ENCODE measurements around the gene MICAL3.
"Not testable (repeated sequence)": the region's sequence is repeated elsewhere in the genome, so short reads cannot be mapped to it uniquely, and the experiment has no call there.

Gene MICAL3

DNA sequence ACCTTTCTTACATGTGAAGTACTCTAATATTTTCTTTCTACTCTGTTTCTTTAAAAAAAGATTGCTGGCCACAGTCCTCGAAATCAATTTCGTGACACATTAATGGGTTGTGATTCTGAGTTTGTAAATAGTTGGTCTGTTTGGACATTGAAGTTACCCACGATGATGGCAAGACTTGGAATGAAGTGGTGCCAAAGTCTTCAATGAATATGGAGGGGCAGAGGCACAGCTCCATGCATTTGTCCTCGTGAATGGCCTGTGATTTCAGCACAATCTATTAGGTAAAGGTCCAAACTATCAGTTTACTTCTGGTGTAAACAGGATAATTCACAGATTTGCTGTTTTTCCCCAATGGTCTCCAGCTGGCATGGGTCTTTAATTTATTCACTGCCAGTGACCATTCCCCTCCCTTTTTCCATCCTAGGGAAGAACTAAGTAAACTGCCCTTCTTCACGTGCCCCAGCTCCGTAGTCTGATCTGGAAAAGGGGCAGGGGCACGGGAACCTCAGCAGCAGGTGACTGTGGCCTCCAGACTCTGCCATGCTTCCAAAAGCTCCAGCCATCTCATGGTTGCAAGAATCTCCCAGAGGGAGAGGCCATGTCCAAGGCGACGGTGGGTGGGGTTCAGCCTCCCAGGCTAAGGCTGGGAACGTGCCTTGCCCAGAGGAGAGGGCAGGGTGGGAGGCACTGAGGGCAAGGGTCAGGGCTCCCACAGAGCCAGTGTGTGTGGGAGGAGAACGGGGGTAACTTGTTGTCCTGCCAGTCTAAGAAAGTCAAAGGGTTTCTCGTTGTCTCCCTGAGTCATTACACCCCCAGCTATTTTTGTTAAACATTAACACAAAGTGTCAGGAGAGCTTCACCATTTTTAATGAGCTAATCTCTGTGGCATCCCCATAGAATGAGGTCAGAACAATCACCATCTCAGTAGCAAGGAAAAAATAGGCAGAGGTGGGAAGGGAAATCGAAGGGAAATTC lies 36.6 kb upstream of the MICAL3 start:
- DNase-seq (ENCODE audit: low spot score), result no peak

DNA sequence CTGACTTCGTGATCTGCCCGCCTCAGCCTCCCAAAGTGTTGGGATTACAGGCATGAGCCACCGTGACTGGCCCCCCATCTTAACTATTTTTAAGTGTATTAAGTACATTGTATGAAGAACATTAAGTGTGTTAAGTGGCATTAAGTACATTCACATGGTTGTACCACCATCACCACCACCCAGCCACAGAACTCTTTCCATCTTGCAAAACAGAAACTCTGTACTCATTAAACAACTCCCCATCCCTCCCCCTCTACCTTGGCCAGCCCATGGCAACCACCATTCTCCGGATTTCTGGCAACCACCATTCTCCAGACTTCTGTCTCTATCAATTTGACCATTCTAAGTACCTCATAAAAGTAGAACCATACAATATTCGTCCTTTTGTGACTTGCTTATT lies 35.6 kb upstream of the MICAL3 start:
- no peak for DNase-seq (ENCODE audit: low spot score)

DNA sequence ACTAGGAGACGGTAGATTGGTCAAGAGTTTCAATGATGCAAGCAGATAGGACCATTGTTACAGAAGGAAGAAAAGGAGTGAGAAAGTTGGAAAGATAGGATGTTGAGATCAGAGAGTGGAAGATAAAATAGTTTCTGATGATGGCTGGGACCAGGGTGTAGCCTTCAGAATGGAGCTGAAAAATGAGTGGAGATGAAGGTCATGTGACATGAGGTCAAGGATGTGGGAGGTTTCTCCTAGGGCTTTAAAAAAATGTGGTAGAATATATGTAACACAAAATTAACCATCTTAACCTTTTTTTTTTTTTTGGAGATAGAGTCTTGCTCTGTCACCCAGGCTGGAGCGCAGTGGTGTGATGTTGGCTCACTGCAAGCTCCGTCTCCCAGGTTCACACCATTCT lies 35.1 kb upstream of the MICAL3 start:
- DNase-seq (ENCODE audit: low spot score), result no peak

DNA sequence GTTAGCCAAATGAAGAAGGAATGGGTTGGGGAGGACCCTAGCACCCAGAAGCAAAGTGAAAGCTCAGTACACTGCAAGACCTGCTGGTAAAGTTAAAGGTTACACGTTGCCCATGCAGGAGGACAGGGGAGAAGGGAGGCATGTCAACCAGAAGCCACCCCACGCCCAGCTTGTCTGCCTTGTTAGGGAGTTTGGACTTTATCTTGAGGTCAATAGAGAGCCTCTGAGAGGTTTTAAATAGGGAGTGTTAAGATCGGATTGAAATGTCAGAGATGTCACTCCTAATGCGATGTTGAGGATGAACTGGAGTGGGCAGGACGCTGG lies 34.7 kb upstream of the MICAL3 start:
- no peak for DNase-seq (ENCODE audit: low spot score)

DNA sequence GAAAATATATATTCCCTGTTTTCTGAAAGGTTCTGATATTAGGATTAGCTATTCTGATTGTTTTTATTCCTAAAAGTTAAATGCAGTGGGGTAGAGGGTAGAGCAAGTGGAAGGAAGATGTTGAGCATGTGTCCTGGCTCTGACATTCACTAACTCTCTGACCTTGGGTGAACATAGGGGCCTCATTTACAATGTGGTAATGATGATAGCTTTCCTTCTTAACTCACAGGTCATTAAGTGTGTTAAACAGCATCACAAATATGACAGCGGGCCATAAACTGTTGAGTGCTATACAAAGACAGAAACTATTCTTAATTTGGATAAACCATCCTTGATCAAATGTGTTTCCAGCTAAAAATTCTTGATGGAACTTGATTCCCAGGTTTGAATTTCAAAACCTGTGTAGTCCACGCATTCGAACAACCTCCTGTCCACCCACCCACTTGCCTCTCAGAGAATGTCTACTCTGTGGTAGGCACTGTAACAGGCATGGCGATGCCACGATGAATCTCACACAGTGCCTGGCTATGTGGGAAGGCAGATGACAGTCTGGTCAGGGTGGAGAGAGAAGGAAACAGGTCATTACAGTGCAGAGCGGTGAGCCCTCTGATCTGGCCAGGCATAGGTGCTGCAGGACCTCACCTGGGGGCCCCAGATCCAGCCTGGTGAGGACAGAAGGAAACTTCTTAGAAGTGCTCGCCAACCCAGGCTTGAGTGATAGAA lies 34.2 kb upstream of the MICAL3 start:
- DNase-seq (ENCODE audit: low spot score), result no peak

DNA sequence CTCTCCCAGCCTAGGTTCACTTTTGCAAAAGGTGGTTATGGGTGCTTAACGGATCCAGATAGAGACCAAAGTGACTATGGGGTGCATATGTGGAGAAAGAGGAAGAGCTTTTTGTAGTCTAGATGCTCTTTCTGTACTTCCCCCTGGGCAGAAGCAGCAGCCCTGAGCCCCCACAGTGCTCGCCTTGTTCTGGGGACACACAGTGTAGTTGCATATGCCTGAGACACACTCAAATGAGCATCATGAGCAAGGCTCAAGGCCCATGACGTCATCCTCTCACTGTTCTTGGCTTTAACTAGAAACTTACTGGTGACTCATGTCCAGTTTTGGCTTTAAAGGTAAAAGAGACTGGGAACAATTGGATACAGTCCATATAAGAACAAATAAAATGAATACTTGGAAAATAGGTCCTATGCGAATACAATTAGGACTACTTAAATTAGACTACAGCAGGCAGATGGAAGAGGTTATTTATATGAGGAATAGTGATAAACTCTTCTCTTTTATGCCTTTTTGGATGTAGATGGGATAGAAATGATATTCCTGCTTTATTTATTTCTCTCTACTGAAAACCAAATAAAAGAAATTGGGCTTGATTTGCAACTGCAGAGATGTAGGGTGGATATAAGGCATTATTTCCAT lies 33.3 kb upstream of the MICAL3 start:
- DNase-seq (ENCODE audit: low spot score), result no peak

DNA sequence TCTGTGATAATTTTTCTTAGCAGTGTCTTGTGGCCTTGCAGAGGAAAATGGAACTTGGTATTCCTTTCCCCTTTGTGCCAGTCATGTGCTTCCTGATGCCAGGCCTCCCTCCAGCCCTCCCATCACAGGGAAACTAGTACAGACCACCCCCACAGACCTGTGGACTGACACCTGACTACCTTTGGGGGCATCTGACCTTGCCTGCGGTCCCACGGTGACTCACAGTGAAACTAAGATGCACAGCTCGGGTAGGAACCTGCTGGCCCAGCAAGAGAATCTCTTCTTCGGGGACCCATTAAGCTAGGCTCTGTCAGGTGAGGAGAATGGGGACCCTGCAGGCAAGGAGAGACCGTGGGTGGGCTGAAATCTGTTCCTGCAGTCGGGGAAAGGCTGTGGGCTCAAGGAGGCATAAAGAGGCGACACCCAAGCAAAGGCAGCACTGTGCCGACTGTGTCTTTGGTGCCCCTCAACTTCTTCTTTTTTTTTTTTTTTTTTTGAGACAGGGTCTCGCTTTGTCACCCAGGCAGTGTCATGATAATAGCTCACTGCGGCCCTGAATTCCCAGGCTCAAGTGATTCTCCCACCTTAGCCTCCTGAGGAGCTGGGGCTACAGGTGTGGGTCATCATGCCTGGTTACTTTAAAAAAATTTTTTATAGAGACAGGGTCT lies 32.6 kb upstream of the MICAL3 start:
- no peak for DNase-seq (ENCODE audit: low spot score)

DNA sequence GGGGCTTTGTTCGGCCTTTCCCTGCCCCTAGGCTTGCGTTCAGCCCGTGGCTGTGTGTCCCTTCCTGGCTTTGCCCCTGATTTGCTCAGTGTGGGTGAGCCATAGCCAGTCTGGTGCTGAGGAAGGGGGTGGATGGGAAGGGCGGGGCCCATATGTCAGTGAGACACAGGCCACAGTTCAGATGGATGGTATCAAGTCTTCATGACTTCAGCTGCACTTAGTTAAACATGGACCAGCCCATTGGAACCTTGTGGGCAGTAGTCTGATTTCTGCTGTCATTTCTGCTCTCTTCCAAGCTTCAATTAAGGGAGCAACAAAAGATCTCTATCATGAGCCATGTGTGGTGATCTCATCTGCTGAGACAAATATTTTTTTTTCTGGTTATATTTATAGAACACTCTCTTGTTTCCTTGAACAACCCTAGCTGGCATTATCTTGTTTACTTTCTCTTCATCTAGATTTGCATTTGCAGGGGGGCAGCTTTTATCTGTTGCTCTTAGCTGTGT lies 31.9 kb upstream of the MICAL3 start:
- DNase-seq (ENCODE audit: low spot score), result no peak

DNA sequence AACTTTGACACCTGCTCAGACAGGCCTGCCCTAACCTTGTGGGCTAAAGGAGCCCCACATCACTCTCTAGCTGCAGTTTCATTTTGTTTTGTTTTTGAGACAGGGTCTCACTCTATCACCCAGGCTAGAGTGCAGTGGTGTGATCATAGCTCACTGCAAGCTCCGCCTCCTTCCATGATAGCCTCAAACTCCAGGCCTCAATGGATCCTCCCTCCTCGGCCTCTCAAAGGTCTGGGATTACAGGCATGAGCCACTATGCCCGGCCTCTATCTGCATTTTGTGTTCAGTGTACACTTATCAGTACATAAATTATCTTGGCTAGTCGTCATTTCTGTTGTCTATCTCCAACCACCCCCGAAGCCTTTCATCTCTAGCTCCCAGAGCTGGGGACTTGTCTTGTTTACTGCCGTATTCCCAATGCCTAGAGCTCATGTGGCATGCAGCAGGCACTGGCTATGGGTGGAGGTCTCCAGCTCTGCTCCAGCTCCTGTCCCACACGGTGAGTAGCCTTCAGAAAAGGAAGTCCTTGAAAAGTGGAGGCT lies 31.3 kb upstream of the MICAL3 start:
- no peak for DNase-seq (ENCODE audit: low spot score)

DNA sequence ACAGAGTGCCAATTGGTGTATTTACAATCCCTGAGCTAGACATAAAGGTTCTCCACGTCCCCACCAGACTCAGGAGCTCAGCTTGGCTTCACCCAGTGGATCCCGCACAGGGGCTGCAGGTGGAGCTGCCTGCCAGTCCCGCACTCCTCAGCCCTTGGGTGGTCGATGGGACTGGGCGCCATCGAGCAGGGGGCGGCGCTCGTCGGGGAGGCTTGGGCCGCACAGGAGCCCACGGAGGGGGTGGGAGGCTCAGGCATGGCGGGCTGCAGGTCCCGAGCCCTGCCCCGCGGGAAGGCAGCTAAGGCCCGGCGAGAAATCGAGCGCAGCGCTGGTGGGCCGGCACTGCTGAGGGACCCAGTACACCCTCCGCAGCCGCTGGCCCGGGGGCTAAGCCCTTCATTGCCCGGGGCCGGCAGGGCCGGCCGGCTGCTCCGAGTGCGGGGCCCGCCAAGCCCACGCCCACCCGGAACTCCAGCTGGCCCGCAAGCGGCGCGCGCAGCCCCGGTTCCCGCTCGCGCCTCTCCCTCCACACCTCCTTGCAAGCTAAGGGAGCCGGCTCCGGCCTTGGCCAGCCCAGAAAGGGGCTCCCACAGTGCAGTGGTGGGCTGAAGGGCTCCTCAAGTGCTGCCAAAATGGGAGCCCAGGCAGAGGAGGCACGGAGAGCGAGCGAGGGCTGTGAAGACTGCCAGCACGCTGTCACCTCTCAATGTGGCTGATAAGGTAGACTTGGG lies 29.0 kb upstream of the MICAL3 start:
- DNase-seq (ENCODE audit: low spot score), result not testable (repeated sequence)

DNA sequence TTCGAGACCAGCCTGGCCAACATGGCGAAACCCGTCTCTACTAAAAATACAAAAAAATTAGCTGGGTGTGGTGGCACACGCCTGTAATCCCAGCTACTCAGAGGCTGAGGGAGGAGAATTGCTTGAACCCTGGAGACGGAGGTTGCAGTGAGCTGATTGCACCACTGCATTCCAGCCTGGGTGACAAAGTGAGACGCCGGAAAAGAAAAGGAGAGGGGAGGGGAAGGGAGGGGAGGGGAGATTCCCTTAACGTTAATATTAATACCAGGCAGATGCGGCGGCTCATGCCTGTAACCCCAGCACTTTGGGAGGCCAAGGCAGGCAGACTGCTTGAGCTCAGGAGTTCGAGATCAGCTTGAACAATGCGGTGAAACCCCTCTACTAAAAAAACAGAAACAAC lies 26.8 kb upstream of the MICAL3 start:
- not testable (repeated sequence) for DNase-seq (ENCODE audit: low spot score)

DNA sequence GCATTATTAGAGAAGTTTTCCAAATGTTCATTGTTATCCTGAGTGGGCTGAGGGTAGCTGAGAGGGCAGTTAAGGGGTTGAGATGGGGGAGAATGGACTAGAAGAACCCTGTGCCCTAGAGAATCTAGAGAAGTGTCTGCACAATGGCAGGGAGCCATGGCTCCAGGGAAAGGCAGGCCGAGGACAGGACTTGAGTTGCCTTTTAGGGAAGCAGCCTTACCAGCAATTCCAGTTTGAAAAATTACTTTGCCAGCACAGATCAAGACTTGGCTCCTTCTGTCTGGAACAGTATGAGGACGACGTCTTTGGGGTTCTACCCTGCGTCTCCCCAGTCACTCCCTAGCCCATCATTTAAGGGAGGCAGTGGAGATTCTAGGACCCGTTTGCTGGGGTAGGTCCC lies 25.7 kb upstream of the MICAL3 start:
- no peak for DNase-seq (ENCODE audit: low spot score)

DNA sequence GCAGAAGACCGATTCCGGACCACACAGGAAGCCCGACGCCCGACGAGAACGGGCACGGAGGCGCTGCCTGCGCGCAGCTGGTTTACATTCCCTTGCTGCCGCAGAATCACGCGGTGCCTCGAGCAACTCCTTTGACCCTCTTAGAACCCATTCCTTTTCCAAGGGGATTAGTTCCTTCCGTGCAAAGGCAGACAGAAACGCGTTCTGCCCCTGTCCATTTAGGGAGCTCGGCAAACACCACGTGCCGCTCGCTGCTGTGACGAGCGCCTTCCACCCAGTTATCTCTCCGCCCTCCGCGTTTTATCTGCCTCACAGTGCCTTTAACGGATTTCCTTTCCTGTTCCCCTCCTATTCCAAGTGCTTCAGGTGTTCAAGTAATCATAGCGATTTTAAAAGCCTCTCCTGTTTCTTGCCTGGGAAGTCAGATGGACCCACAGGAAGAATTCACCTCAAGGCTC lies 24.1 kb upstream of the MICAL3 start:
- DNase-seq (ENCODE audit: low spot score), result no peak

DNA sequence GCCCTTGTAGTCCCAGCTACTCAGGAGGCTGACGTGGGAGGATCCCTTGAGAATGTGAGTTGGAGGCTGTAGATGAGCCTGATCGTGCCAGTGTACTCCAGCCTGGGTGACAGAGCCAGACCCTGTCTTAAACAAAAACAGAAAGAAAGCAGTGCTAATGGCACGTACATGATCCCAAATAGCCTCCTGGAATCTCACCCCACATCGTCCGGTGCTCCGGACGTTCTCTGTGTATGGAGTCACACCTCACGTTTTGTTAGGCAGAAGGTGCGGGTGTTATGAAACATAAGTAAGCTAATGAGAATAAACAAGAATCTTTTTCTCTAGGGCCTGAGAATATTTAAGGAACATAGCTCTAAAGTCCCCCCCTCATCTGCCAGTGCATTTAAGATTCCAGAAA lies 23.7 kb upstream of the MICAL3 start:
- DNase-seq (ENCODE audit: low spot score), result no peak

DNA sequence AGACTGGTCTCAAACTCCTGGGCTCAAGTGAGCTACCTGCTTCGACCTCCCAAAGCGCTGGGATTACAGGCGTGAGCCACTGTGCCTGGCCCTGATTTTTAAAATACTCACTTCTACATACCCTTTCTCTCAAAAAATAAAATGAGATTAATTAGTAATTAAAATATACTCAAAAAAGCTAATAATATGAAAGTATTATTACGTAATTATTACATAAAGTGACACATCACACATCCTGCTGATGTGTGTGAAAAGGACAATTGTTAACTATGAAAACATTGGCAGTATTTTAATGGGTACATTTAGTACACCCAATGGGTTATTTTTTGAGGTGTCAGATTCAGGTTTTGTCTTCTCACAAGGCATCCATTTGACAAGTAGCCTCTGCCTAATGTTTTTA lies 21.4 kb upstream of the MICAL3 start:
- DNase-seq (ENCODE audit: low spot score), result no peak

DNA sequence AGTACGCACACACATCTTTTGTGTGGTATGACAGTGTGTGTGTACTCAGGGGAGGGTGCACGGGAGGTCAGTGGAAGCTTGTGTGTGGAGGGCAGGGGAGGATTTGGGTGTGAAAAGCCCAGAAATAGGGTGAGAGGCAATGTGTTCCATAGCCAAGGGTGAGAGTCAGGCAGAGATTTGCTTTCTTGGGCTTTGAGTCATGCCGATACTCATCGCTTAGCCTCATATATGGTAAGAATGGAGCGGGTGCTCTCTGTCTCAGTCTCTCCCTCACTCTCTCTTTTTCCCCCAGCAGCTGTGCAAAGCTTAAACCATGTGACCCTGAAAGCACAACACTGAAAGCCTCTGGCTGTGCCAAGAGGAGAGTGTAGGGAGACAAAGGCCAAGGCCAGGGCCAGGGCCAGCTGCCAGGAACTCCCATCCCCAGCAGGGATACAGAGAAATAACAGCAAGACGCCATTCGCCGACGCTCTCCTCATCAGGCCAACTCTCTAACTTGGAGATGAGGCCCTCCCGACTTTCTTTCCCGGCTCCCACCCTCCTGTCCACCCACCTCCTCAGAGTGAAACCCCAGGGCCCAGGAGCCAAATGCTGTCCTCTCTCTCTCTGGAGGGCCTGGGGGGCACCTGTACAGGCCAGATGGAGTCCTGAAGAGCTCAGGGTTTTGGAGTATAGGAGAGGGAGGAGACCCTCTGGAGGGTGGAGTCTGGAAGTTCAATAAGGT lies 20.3 kb upstream of the MICAL3 start:
- DNase-seq (ENCODE audit: low spot score), result no peak

DNA sequence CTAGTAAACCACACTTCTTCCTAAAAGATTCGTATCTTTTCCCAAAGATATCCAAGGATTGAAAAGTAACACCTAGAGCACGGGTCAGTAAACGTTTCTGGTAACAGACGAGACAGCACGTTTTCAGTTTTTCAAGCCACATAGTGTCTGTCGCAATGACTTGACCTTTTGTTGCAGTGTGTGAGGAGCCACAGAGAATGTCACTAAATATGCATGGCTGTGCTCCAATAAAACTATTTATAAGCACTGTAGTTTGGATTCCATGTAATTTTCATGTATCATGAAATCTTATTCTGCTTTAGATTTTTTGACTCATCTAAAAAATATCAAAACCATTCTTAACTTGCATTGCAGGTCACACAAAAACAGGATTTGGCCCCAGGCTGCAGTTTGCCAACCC lies 18.3 kb upstream of the MICAL3 start:
- no peak for DNase-seq (ENCODE audit: low spot score)

DNA sequence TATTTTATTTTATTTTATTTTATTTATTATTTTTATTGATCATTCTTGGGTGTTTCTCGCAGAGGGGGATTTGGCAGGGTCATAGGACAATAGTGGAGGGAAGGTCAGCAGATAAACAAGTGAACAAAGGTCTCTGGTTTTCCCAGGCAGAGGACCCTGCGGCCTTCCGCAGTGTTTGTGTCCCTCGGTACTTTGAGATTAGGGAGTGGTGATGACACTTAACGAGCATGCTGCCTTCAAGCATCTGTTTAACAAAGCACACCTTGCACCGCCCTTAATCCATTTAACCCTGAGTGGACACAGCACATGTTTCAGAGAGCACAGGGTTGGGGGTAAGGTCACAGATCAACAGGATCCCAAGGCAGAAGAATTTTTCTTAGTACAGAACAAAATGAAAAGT lies 16.5 kb upstream of the MICAL3 start:
- not testable (repeated sequence) for DNase-seq (ENCODE audit: low spot score)

DNA sequence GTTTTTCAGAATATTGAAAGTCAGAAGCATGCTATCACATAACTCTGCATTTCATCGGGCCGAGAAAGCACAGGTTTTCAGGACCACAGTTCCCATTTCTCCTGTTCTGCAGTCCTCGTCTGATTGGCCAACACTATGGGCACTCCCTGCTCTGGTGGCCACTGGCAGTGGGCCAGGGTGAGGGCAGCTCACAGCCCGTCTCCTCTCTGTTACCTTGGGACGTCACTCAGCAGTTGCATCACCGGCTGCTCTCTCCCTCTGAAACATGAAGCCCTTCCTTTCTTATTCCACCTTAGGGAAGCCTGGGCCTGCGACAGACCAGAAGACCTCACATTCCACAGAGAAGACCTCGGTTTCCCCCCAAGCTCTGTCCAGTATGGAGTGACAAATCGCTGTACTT lies 11.4 kb upstream of the MICAL3 start:
- DNase-seq (ENCODE audit: low spot score), result no peak

DNA sequence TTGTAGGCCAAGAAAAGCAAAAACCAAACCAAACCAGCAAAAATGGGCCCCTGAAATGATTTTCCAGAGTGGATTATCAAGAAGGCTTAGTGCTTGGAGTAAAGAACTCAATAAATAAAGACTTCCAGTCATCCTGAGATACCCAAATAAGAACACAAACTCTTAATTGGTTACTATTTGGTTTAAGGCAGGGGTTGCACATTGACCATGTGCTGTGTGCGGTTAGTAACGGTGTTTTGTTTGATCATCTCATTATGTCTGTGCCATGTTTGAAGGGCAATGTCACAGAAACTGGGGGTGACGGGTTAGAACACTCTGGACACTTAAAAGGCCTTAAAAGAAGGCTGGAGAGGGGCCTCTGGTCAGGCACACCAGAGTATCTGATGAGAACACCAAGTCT lies 9.7 kb upstream of the MICAL3 start:
- no peak for DNase-seq (ENCODE audit: low spot score)
